GM23338 (cell line): Measurements from ENCODE around the gene MICAL3. TPM values are rescaled to one million over a fixed set of nuclear protein-coding genes. Genes with fewer than 3 reads are reported as not detected.

Source experiments
- ATAC-seq: fragments of 200-7000 bp; cut with Tn5 transposase; 3 replicates; pipeline ENCODE4 v1.9.1; 2020
- DNase-seq: peaks from one replicate; pipeline ENCODE4 v3.0.0-alpha.2; 2015; ENCODE audit warnings: low spot score
- H2AFZ ChIP-seq: fragments of 200-600 bp; sonication (generic); 2 replicates; pipeline ENCODE4 v1.8.0; 2016; ENCODE audit warnings: antibody characterized with exemption, mild to moderate bottlenecking, moderate library complexity
- H3F3A ChIP-seq: fragments of 200-600 bp; sonication (generic); replicated peaks from 2 replicates; pipeline ENCODE4 v1.8.0; 2017; ENCODE audit warnings: antibody characterized with exemption, mixed run types, low read depth
- H3K27ac ChIP-seq: fragments of 200-600 bp; sonication (generic); 2 replicates; pipeline ENCODE4 v1.6.1; 2016; ENCODE audit warnings: low read depth
- H3K27me3 ChIP-seq: fragments of 200-600 bp; sonication (generic); 2 replicates; pipeline ENCODE4 v1.8.0; 2016; ENCODE audit warnings: mild to moderate bottlenecking, mixed run types, moderate library complexity; ENCODE audit not compliant: insufficient read depth
- H3K36me3 ChIP-seq: fragments of 200-600 bp; sonication (generic); 2 replicates; pipeline ENCODE4 v1.8.0; 2016; ENCODE audit warnings: mild to moderate bottlenecking; ENCODE audit not compliant: insufficient read depth
- H3K4me1 ChIP-seq: fragments of 200-600 bp; sonication (generic); 2 replicates; pipeline ENCODE4 v1.8.0; 2016; ENCODE audit warnings: mild to moderate bottlenecking, moderate library complexity; ENCODE audit not compliant: insufficient read depth
- H3K4me2 ChIP-seq: fragments of 200-600 bp; sonication (generic); 2 replicates; pipeline ENCODE4 v1.7.1; 2017; ENCODE audit warnings: mixed run types
- H3K4me3 ChIP-seq: fragments of 200-600 bp; sonication (generic); 2 replicates; pipeline ENCODE4 v1.6.1; 2016; ENCODE audit warnings: mixed run types
- H3K79me2 ChIP-seq: fragments of 200-600 bp; sonication (generic); replicated peaks from 2 replicates; pipeline ENCODE4 v1.8.0; 2017; ENCODE audit warnings: mild to moderate bottlenecking; ENCODE audit not compliant: insufficient read depth
- H3K9me2 ChIP-seq: fragments of 200-600 bp; sonication (generic); 2 replicates; pipeline ENCODE4 v1.8.0; 2017; ENCODE audit not compliant: insufficient read depth
- H4K20me1 ChIP-seq: fragments of 200-600 bp; sonication (generic); replicated peaks from 2 replicates; pipeline ENCODE4 v1.8.0; 2017; ENCODE audit warnings: mild to moderate bottlenecking; ENCODE audit not compliant: insufficient read depth
- H3K27ac Mint-ChIP-seq: 2 replicates; pipeline ENCODE4 v1.8.0; 2020; ENCODE audit warnings: inconsistent platforms, mild to moderate bottlenecking, moderate library complexity, mixed read lengths
- H3K27me3 Mint-ChIP-seq: 3 replicates; pipeline ENCODE4 v1.8.0; 2022; ENCODE audit warnings: low read depth, mild to moderate bottlenecking, moderate library complexity, mixed read lengths, inconsistent platforms; ENCODE audit not compliant: insufficient read depth, poor library complexity
- H3K36me3 Mint-ChIP-seq: 3 replicates; pipeline ENCODE4 v1.8.0; 2021; ENCODE audit warnings: low read depth, mild to moderate bottlenecking, inconsistent platforms, moderate library complexity, mixed read lengths
- H3K4me1 Mint-ChIP-seq: 3 replicates; pipeline ENCODE4 v1.8.0; 2020; ENCODE audit warnings: mild to moderate bottlenecking, inconsistent platforms, mixed read lengths
- H3K4me3 Mint-ChIP-seq: 3 replicates; pipeline ENCODE4 v1.8.0; 2021; ENCODE audit warnings: moderate library complexity, mild to moderate bottlenecking, inconsistent platforms, mixed read lengths
- H3K9me3 Mint-ChIP-seq: 3 replicates; pipeline ENCODE4 v1.8.0; 2020; ENCODE audit warnings: moderate library complexity, mild to moderate bottlenecking, inconsistent platforms, mixed read lengths
- CREB1 ChIP-seq: fragments of 250-450 bp; sonication (Bioruptor Pico); IDR thresholded peaks from 2 replicates; pipeline ENCODE4 v1.5.0; 2020; ENCODE audit warnings: low read depth, mild to moderate bottlenecking, moderate library complexity
- CTCF ChIP-seq, 2 experiments: fragments of 200-600 bp in 1 of 2; sonication (generic) in 1 of 2; conservative IDR thresholded peaks; 2 replicates each; pipeline versions ENCODE4 v1.5.1 to v1.6.1; 2016 to 2017; ENCODE audit warnings: antibody characterized with exemption in 2 of 2, low read depth in 2 of 2, mild to moderate bottlenecking in 2 of 2, moderate library complexity in 1 of 2
- ETS1 ChIP-seq: IDR thresholded peaks from 2 replicates; pipeline ENCODE4 v1.6.1; 2016; ENCODE audit warnings: antibody characterized with exemption
- EZH2 ChIP-seq: fragments of 200-600 bp; sonication (generic); IDR thresholded peaks from one replicate; pipeline ENCODE4 v1.8.0; 2017; ENCODE audit warnings: antibody characterized with exemption, mild to moderate bottlenecking, low read depth; ENCODE audit not compliant: unreplicated experiment
- EZH2phosphoT487 ChIP-seq: fragments of 200-600 bp; sonication (generic); IDR thresholded peaks from one replicate; pipeline ENCODE4 v1.8.1; 2018; ENCODE audit warnings: antibody characterized with exemption; ENCODE audit not compliant: unreplicated experiment
- JUNB ChIP-seq: IDR thresholded peaks from one replicate; pipeline ENCODE4 v1.6.1; 2016; ENCODE audit warnings: antibody characterized with exemption; ENCODE audit not compliant: unreplicated experiment
- NANOG ChIP-seq: IDR thresholded peaks from 2 replicates; pipeline ENCODE4 v1.6.1; 2016; ENCODE audit warnings: antibody characterized with exemption, borderline replicate concordance
- POLR2AphosphoS5 ChIP-seq: IDR thresholded peaks from 2 replicates; pipeline ENCODE4 v1.6.1; 2016; ENCODE audit warnings: antibody characterized with exemption, low read depth
- REST ChIP-seq: IDR thresholded peaks from one replicate; pipeline ENCODE4 v1.6.1; 2018; ENCODE audit warnings: antibody characterized with exemption; ENCODE audit not compliant: unreplicated experiment
- STAT1 ChIP-seq: IDR thresholded peaks from one replicate; pipeline ENCODE4 v1.6.1; 2016; ENCODE audit warnings: antibody characterized with exemption; ENCODE audit not compliant: unreplicated experiment
- ZNF114 ChIP-seq: fragments of 250-450 bp; sonication (Bioruptor Pico); IDR thresholded peaks from 2 replicates; pipeline ENCODE4 v1.5.0; 2020; ENCODE audit warnings: mild to moderate bottlenecking, moderate library complexity
- ZNF331 ChIP-seq: fragments of 250-450 bp; sonication (Bioruptor Pico); IDR thresholded peaks from 2 replicates; pipeline ENCODE4 v1.5.0; 2020; ENCODE audit warnings: low read depth, mild to moderate bottlenecking, moderate library complexity
- ZNF462 ChIP-seq: fragments of 250-450 bp; sonication (Bioruptor Pico); IDR thresholded peaks from 2 replicates; pipeline ENCODE4 v1.5.0; 2020; ENCODE audit warnings: mild to moderate bottlenecking, moderate library complexity
- polyA plus RNA-seq: library from polyadenylated mRNA; unstranded; fragments of >200 nt; fragmentation: Nextera tagmentation; extraction: Ambion mirVana; gene quantifications from 2 replicates; pipeline ENCODE4 v1.2.1, GENCODE V29; 2016
- total RNA-seq: library from RNA; depleted of rRNA; stranded (reverse); fragments of >200 nt; shearing (Covaris generic); gene quantifications from 2 replicates; pipeline ENCODE4 v1.2.3, GENCODE V29; 2014

The MICAL3 gene
- total and polyA plus RNA-seq, 2 experiments from 2014 or later: 10.1 to 33.9 TPM

- H3F3A ChIP-seq: no peaks in the 10 kb centered on the region
- H3K27ac ChIP-seq: peak overlapping the region; percentile 72
- ATAC-seq (no peak), DNase-seq (no peak)
- no peak overlapping the region for H2AFZ ChIP-seq
- H3K4me3 Mint-ChIP-seq: no peak overlapping the region
- H3K9me3 Mint-ChIP-seq: no peaks in the 10 kb centered on the region; the same call in 1 of the 3 replicates
- peak overlapping the region; percentile 64 for H3K4me2 ChIP-seq
- TF ChIP-seq REST (no peak), NANOG (no peak), EZH2 (no peak), ZNF462 (CRISPR knock-in tag) (no peak), POLR2AphosphoS5 (no peak), ZNF331 (CRISPR knock-in tag) (no peak), ZNF114 (CRISPR knock-in tag) (no peak), CTCF (conservative IDR thresholded peaks at IDR 0.05; ENCODE audit: low read depth in 2 of 2) (no peak), ETS1 (no peak), EZH2phosphoT487 (no peak), STAT1 (no peak), CREB1 (CRISPR knock-in tag) (no peak), JUNB (no peak)
- H3K4me1 Mint-ChIP-seq: peaks cover 35% of the 10 kb centered on the region
- no peaks in the 10 kb centered on the region for H3K27me3 ChIP-seq
- H3K79me2 ChIP-seq: peaks cover 94% of the 10 kb centered on the region
- H3K27ac Mint-ChIP-seq: peak overlapping the region; percentile 88
- H3K27me3 Mint-ChIP-seq: peaks cover 8% of the 10 kb centered on the region
- no peaks in the 10 kb centered on the region for H3K9me2 ChIP-seq
- peaks cover 15% of the 10 kb centered on the region for H4K20me1 ChIP-seq
- H3K36me3 Mint-ChIP-seq: peaks cover 5% of the 10 kb centered on the region; the same call in 1 of the 3 replicates
- no peaks in the 10 kb centered on the region for H3K36me3 ChIP-seq
- peaks cover 17% of the 10 kb centered on the region for H3K4me1 ChIP-seq
- no peak overlapping the region for H3K4me3 ChIP-seq
These were observed 51.1 kb downstream of the MICAL3 start for GRCh38 chr22:17973217-17973616.
